PC-9 (cell line): ENCODE measurements around the gene ODC1. TPM values are rescaled to one million over a fixed set of nuclear protein-coding genes. Genes with fewer than 3 reads are reported as not detected.

Source experiments
- BruUV-seq: library from RNA; stranded (reverse); fragments of 400-500 nt; replicated peaks from 2 replicates; lab custom pipeline; 2021; lab: Mats Ljungman, UMichigan
- CTCF ChIA-PET: fragments of 300-600 bp; sonication (Branson Sonifier 250); formaldehyde crosslinking; loops from one replicate; lab custom pipeline; 2022; ENCODE audit warnings: antibody characterized with exemption; lab: Charles Lee
- POLR2A ChIA-PET: fragments of 300-600 bp; sonication (Branson Sonifier 250); formaldehyde crosslinking; loops from one replicate; lab custom pipeline; 2022; ENCODE audit warnings: antibody characterized with exemption; ENCODE audit not compliant: unreplicated experiment; lab: Charles Lee
- DNase-seq, 2 experiments: peaks; one replicate each; pipeline versions ENCODE4 v3.0.0 to v3.0.0-alpha.2; 2015 to 2022; ENCODE audit warnings: mixed read lengths in 1 of 2
- H2AFZ ChIP-seq: fragments of 200-600 bp; sonication (generic); 2 replicates; pipeline ENCODE4 v1.8.1; 2017; ENCODE audit warnings: antibody characterized with exemption
- H3F3A ChIP-seq: fragments of 200-600 bp; sonication (generic); 2 replicates; pipeline ENCODE4 v1.8.1; 2017; ENCODE audit warnings: antibody characterized with exemption, mild to moderate bottlenecking, low read depth; ENCODE audit not compliant: insufficient read depth
- H3K27ac ChIP-seq: fragments of 200-600 bp; sonication (generic); 2 replicates; pipeline ENCODE4 v1.6.1; 2016; ENCODE audit warnings: mixed run types
- H3K27me3 ChIP-seq: fragments of 200-600 bp; sonication (generic); 2 replicates; pipeline ENCODE4 v1.6.1; 2016; ENCODE audit warnings: low read depth, mixed run types; ENCODE audit not compliant: insufficient read depth
- H3K36me3 ChIP-seq: fragments of 200-600 bp; sonication (generic); 2 replicates; pipeline ENCODE4 v1.6.1; 2016; ENCODE audit warnings: low read depth, mixed run types
- H3K4me1 ChIP-seq: fragments of 200-600 bp; sonication (generic); replicated peaks from 2 replicates; pipeline ENCODE4 v1.6.1; 2016; ENCODE audit warnings: mixed run types; ENCODE audit not compliant: insufficient read depth
- H3K4me2 ChIP-seq: fragments of 200-600 bp; sonication (generic); 2 replicates; pipeline ENCODE4 v1.6.1; 2017; ENCODE audit warnings: mixed run types
- H3K4me3 ChIP-seq: fragments of 200-600 bp; sonication (generic); 2 replicates; pipeline ENCODE4 v1.6.1; 2016; ENCODE audit warnings: mixed run types
- H3K79me2 ChIP-seq: fragments of 200-600 bp; sonication (generic); 2 replicates; pipeline ENCODE4 v1.6.1; 2017; ENCODE audit warnings: low read depth, mixed run types
- H3K9me2 ChIP-seq: fragments of 200-600 bp; sonication (generic); 2 replicates; pipeline ENCODE4 v1.8.1; 2017; ENCODE audit warnings: mild to moderate bottlenecking; ENCODE audit not compliant: insufficient read depth
- H3K9me3 ChIP-seq: fragments of 200-600 bp; sonication (generic); 2 replicates; pipeline ENCODE4 v1.8.1; 2016; ENCODE audit warnings: low read depth; ENCODE audit not compliant: insufficient read depth
- H4K20me1 ChIP-seq: fragments of 200-600 bp; sonication (generic); 2 replicates; pipeline ENCODE4 v1.8.1; 2017; ENCODE audit not compliant: insufficient read depth
- CTCF ChIP-seq: fragments of 200-600 bp; sonication (generic); conservative IDR thresholded peaks from 2 replicates; pipeline ENCODE4 v1.6.1; 2017; ENCODE audit warnings: mixed run types, antibody characterized with exemption, mild to moderate bottlenecking, moderate library complexity
- EZH2 ChIP-seq: fragments of 200-600 bp; sonication (generic); IDR thresholded peaks from 2 replicates; pipeline ENCODE4 v1.8.0; 2017; ENCODE audit warnings: antibody characterized with exemption, low read depth
- intact Hi-C: fragments of 100-400 bp; cut with micrococcal nuclease; formaldehyde crosslinking; loops from one replicate; pipeline ENCODE4 v1.10.0; 2022; ENCODE audit not compliant: unreplicated experiment
- total RNA-seq: library from RNA; stranded (reverse); gene quantifications from 2 replicates; pipeline ENCODE4 v1.2.3, GENCODE V29; 2021

The ODC1 gene
- total RNA-seq, 1 experiment from 2014 or later = 40.5 TPM

DNA sequence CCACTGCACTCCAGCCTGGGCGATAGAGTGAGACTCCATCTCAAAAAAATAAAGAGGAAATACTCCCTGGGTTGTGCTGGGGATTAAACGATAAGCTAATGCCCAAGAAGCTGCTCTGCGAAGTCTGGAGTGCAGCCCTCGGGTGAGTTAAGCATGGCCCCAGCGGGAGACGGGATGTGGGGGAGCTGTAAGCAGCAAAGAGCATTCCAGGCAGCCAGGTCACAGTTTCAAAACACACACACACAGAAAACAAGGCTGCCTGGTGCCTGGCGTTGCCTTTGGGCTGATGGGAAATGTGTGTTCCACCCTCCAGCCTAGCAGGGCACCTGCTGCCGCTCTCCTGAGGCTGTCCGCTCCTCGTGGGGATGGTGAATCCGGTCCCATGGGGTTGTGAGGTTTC, 24.1 kb downstream of the ODC1 start:
- H3K79me2 ChIP-seq = no peaks in the 10 kb centered on the region
- no peaks in the 10 kb centered on the region for H3K9me2 ChIP-seq
- no peak for DNase-seq
- no peaks in the 10 kb centered on the region for H3K4me1 ChIP-seq
- no peaks in the 10 kb centered on the region for H3K27me3 ChIP-seq
- no peak overlapping the region for H3K27ac ChIP-seq
- BruUV-seq = no TSS peak
- no peaks in the 10 kb centered on the region for H3K9me3 ChIP-seq
- H3K4me2 ChIP-seq = no peak overlapping the region
- H4K20me1 ChIP-seq = peaks cover 8% of the 10 kb centered on the region; the same call in 1 of the 2 replicates
- intact Hi-C loops = no loop called here
- ChIA-PET CTCF (no interaction called here), POLR2A (no interaction called here)
- no peak overlapping the region for H2AFZ ChIP-seq
- H3F3A ChIP-seq = peaks cover 18% of the 10 kb centered on the region; the same call in 1 of the 2 replicates
- no peak overlapping the region for H3K4me3 ChIP-seq
- peaks cover 18% of the 10 kb centered on the region for H3K36me3 ChIP-seq
- TF ChIP-seq EZH2 = no peak
- TF ChIP-seq CTCF = no peak

DNA sequence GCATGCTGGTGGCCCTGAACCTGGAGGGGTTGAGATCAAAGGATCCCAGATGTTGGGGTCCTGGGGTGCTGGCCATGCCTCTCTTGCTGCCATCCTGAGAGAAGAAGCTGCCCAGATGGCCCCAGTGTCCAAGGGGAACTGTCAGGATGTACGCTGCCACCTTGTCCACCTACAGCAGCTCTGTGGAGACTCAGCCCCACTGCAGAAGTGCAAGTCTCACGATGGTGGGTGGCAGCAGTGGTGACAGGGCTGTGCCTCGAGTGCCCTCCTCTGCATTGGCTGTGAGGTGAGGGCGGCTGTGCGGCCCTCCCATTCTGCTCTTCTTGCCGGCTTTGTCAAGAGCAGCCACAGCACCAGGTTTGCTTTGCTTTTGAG, 24.7 kb downstream of the ODC1 start:
- Histone ChIP-seq H3F3A (peaks cover 18% of the 10 kb centered on the region; the same call in 1 of the 2 replicates), H2AFZ (no peak overlapping the region), H3K27me3 (no peaks in the 10 kb centered on the region), H3K4me2 (no peak overlapping the region), H4K20me1 (peaks cover 8% of the 10 kb centered on the region; the same call in 1 of the 2 replicates), H3K36me3 (peaks cover 18% of the 10 kb centered on the region), H3K79me2 (no peaks in the 10 kb centered on the region), H3K27ac (no peak overlapping the region), H3K9me3 (no peaks in the 10 kb centered on the region), H3K4me3 (no peak overlapping the region), H3K4me1 (no peaks in the 10 kb centered on the region), H3K9me2 (no peaks in the 10 kb centered on the region)
- DNase-seq = no peak
- TF ChIP-seq EZH2 (no peak), CTCF (no peak)
- ChIA-PET CTCF (interaction anchor here (0.6 kb wide), 1 partner anchor 350 kb away, joined by 3 read pairs; no protein-coding TSS in a partner anchor), POLR2A (no interaction called here)
- no TSS peak for BruUV-seq
- intact Hi-C loops = no loop called here

- H3F3A ChIP-seq = peaks cover 18% of the 10 kb centered on the region; the same call in 1 of the 2 replicates
- H3K9me2 ChIP-seq = no peaks in the 10 kb centered on the region
- H3K27ac ChIP-seq = no peak overlapping the region
- H3K4me1 ChIP-seq = peaks cover 2% of the 10 kb centered on the region; the same call in 1 of the 2 replicates
- H3K4me2 ChIP-seq = no peak overlapping the region
- H3K4me3 ChIP-seq = no peak overlapping the region
- no peaks in the 10 kb centered on the region for H3K9me3 ChIP-seq
- no peak for TF ChIP-seq EZH2
- TF ChIP-seq CTCF = no peak
- no peaks in the 10 kb centered on the region for H3K27me3 ChIP-seq
- H3K36me3 ChIP-seq = peaks cover 18% of the 10 kb centered on the region
- no peak for DNase-seq
- H3K79me2 ChIP-seq = no peaks in the 10 kb centered on the region
- POLR2A ChIA-PET = no interaction called here
- no peak overlapping the region for H2AFZ ChIP-seq
- no TSS peak for BruUV-seq
- CTCF ChIA-PET = interaction anchor here (0.6 kb wide), 1 partner anchor 349 kb away, joined by 3 read pairs; no protein-coding TSS in a partner anchor
- intact Hi-C loops = no loop called here
- H4K20me1 ChIP-seq = peaks cover 8% of the 10 kb centered on the region; the same call in 1 of the 2 replicates
Observed at GRCh38 chr2:10422732-10423399, 25.3 kb downstream of the ODC1 start.
